ENCODE data around the gene WNT4. TPM values are rescaled to one million over a fixed set of nuclear protein-coding genes. Genes with fewer than 3 reads are reported as not detected.

WNT4 gene
- total and polyA plus RNA-seq, 2 of the 8 experiments (the other 6 are each of a cell fraction or from before 2014, with no cell fraction given): 1.3 to 6.6 TPM

- no peak overlapping the region for H2AK5ac ChIP-seq (ENCODE audit: low read depth, low read length)
- no peak overlapping the region for H3K18ac ChIP-seq (ENCODE audit: extremely low read depth, low read length)
- H3K4me1 ChIP-seq (replicated peaks in 1 of 4; ENCODE audit: control insufficient read depth in 3 of 4, insufficient read depth in 4 of 4, low read length in 3 of 4): peaks cover 4 to 34% (median 23%) of the 10 kb centered on the region in 4 experiments
- H2BK12ac ChIP-seq (ENCODE audit: low read depth, low read length): no peak overlapping the region
- no peak overlapping the region for H4K91ac ChIP-seq (replicated peaks; ENCODE audit: insufficient read length, low read length)
- H2BK5ac ChIP-seq (ENCODE audit: low read depth, low read length): no peak overlapping the region
- H3K4me3 ChIP-seq (ENCODE audit: extremely low read depth in 1 of 4, insufficient read depth in 2 of 4, low read depth in 3 of 4, low read length in 4 of 4): no peak overlapping the region
- no peaks in the 10 kb centered on the region; a peak in 1 of 8 replicates for H3K36me3 ChIP-seq (ENCODE audit: control insufficient read depth in 2 of 4, insufficient read depth in 4 of 4, low read length in 3 of 4)
- ChIA-PET CTCF (ENCODE audit: partially characterized antibody) (interaction anchor here (0.5 to 13.1 kb wide), 16 partner anchors 7 to 287 kb away, joined by 3 to 149 read pairs (median 7); partner anchors contain the start of gene WNT4), POLR2A (ENCODE audit: partially characterized antibody) (no interaction called here)
- peak overlapping the region; percentile 72; the same call in 1 of the 2 replicates for H2BK15ac ChIP-seq (ENCODE audit: low read length)
- H3K27me3 ChIP-seq (replicated peaks in 1 of 4; ENCODE audit: control insufficient read depth in 3 of 4, extremely low read depth in 1 of 4, insufficient read depth in 3 of 4, low read length in 3 of 4): 0 out of 7 replicates have a peak, but pooled peaks cover 0 to 2% (median 0%) of the 10 kb centered on the region in 4 experiments
- no peaks in the 10 kb centered on the region for H3K79me1 ChIP-seq (ENCODE audit: low read depth, low read length)
- no peak overlapping the region for H3K9ac ChIP-seq (replicated peaks in 1 of 4; ENCODE audit: extremely low read depth in 1 of 4, low read depth in 3 of 4, low read length in 3 of 4)
- H2BK120ac ChIP-seq (replicated peaks; ENCODE audit: low read depth, low read length): no peak overlapping the region
- H2BK20ac ChIP-seq (ENCODE audit: low read length): no peak overlapping the region
- no peak overlapping the region for H3K56ac ChIP-seq (replicated peaks; ENCODE audit: insufficient read length, low read depth, low read length)
- H3K14ac ChIP-seq (ENCODE audit: insufficient read length): no peak overlapping the region
- peaks cover 0 to 2% of the 10 kb centered on the region in 2 experiments for H4K20me1 ChIP-seq (replicated peaks in 1 of 2; ENCODE audit: control insufficient read depth in 1 of 2, insufficient read depth in 2 of 2, low read length in 2 of 2)
- no peak overlapping the region for H3K4ac ChIP-seq (replicated peaks; ENCODE audit: insufficient read length, low read depth, low read length)
- H3K23me2 ChIP-seq (ENCODE audit: low read depth, low read length): no peaks in the 10 kb centered on the region
- no peaks in the 10 kb centered on the region for H3K9me3 ChIP-seq (ENCODE audit: insufficient read depth in 2 of 2, low read depth in 1 of 2, low read length in 1 of 2)
- 45% methylated on average over 13 of the region's 15 CpGs; no CpG with 5 or more reads in 1 of the 2 experiments for WGBS, 2 experiments (ENCODE audit: extremely low coverage in 1 of 2, insufficient coverage in 1 of 2, insufficient read length in 1 of 2, insufficient replicate concordance in 2 of 2, low coverage in 1 of 2, low lambda C conversion rate in 2 of 2, missing lambda C conversion rate in 1 of 2)
- FAIRE-seq (no peak), DNase-seq (ENCODE audit: low read depth in 1 of 2, low spot score in 2 of 2) (no peak)
- no peak overlapping the region for H3K23ac ChIP-seq (ENCODE audit: insufficient read length)
- no peak overlapping the region for H2AFZ ChIP-seq (ENCODE audit: low read length)
- H3K27ac ChIP-seq (ENCODE audit: low read depth, low read length): no peak overlapping the region
- H4K8ac ChIP-seq (ENCODE audit: extremely low read depth, insufficient read depth, low read length): peak overlapping the region; percentile 65; the same call in 1 of the 2 replicates
- peak overlapping the region; percentile 58 for H4K5ac ChIP-seq (ENCODE audit: insufficient read length, low read depth, low read length)
- H3K79me2 ChIP-seq (ENCODE audit: control insufficient read depth in 1 of 2, insufficient read depth in 2 of 2, low read length in 2 of 2): no peaks in the 10 kb centered on the region
- H3K4me2 ChIP-seq (ENCODE audit: insufficient read depth in 1 of 2, low read depth in 2 of 2, low read length in 2 of 2): peak overlapping the region; percentile 8 to 41; a peak in 2 of 4 replicates
- no peak for TF ChIP-seq CBX5 (IDR thresholded peaks at IDR 0.05; ENCODE audit: low read depth, low read length)
- TF ChIP-seq GTF2F1 (IDR thresholded peaks at IDR 0.05; ENCODE audit: borderline replicate concordance, low read depth, low read length): no peak
- TF ChIP-seq SIN3A (conservative IDR thresholded peaks at IDR 0.05 in 1 of 2, IDR thresholded peaks at IDR 0.05 in 1 of 2; ENCODE audit: low read depth in 1 of 2, low read length in 2 of 2): no peak
- no peak for TF ChIP-seq TAF7 (optimal IDR thresholded peaks at IDR 0.05; ENCODE audit: borderline replicate concordance, low read depth, low read length)
- no peak for TF ChIP-seq RXRA (IDR thresholded peaks at IDR 0.05; ENCODE audit: insufficient read depth, low read depth, low read length)
- TF ChIP-seq NRF1 (IDR thresholded peaks at IDR 0.05; ENCODE audit: low read depth, low read length): no peak
- no peak for TF ChIP-seq EP300 (IDR thresholded peaks at IDR 0.05; ENCODE audit: borderline replicate concordance in 1 of 2, low read depth in 2 of 2, low read length in 2 of 2)
- TF ChIP-seq RAD21 (IDR thresholded peaks at IDR 0.05 in 1 of 2, conservative IDR thresholded peaks at IDR 0.05 in 1 of 2; ENCODE audit: low read depth in 2 of 2, low read length in 2 of 2): no peak
- TF ChIP-seq CEBPB (IDR thresholded peaks at IDR 0.05; ENCODE audit: low read depth, low read length): no peak
Observed at GRCh38 chr1:22133931-22134324, 9.0 kb downstream of the WNT4 start.
